SJCRH30 (cell line): ENCODE data around the gene MEIS2. TPM values are rescaled to one million over a fixed set of nuclear protein-coding genes. Genes with fewer than 3 reads are reported as not detected.

ENCODE experiments used
- DNase-seq, 2 experiments: peaks; one replicate each; pipeline ENCODE4 v3.0.0-alpha.2; 2015 to 2020
- H3K27ac ChIP-seq: fragments of 250-450 bp; sonication (Bioruptor Pico); 2 replicates; pipeline ENCODE4 v1.5.1; 2020; ENCODE audit warnings: mild to moderate bottlenecking, moderate library complexity
- H3K27me3 ChIP-seq: fragments of 250-450 bp; sonication (Bioruptor Pico); 2 replicates; pipeline ENCODE4 v1.5.1; 2020; ENCODE audit warnings: mild to moderate bottlenecking, moderate library complexity
- H3K36me3 ChIP-seq: fragments of 250-450 bp; sonication (Bioruptor Pico); 2 replicates; pipeline ENCODE4 v1.5.1; 2020; ENCODE audit warnings: mild to moderate bottlenecking, moderate library complexity
- H3K4me1 ChIP-seq: fragments of 250-450 bp; sonication (Bioruptor Pico); 2 replicates; pipeline ENCODE4 v1.5.1; 2020; ENCODE audit warnings: mild to moderate bottlenecking, moderate library complexity
- H3K4me3 ChIP-seq: fragments of 250-450 bp; sonication (Bioruptor Pico); 2 replicates; pipeline ENCODE4 v1.5.1; 2020; ENCODE audit warnings: mild to moderate bottlenecking, moderate library complexity
- H3K9me3 ChIP-seq: fragments of 250-450 bp; sonication (Bioruptor Pico); replicated peaks from 2 replicates; pipeline ENCODE4 v1.5.1; 2020; ENCODE audit warnings: mild to moderate bottlenecking, moderate library complexity
- total RNA-seq: library from RNA; depleted of rRNA; stranded (reverse); fragments of >200 nt; shearing (Covaris generic); gene quantifications from 2 replicates; pipeline ENCODE4 v1.2.3, GENCODE V29; 2014

The MEIS2 gene
- total RNA-seq, 1 experiment from 2014 or later = 18.4 TPM

DNA sequence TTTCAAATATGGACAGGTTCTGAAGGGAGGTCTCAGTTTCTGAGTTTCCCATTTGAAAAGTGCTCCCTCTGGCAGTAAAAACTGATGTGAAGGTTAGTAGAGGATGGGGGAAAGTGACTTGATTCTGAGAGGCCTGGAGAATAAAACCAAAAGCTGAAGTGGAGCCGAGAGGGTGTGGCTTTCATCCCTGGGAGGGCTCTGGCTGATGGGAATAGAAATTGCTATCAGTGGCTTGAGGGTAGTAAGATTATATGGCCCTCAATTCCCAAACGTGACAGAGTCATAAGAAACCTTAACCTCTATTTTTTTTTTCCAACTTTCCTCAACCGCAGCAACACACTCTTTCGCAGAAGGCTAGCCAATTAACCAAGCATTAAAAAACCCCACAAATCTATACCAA is 185.9 kb downstream of the MEIS2 start:
- Histone ChIP-seq H3K36me3 (no peaks in the 10 kb centered on the region), H3K4me3 (no peak overlapping the region)
- no peak for DNase-seq

DNA sequence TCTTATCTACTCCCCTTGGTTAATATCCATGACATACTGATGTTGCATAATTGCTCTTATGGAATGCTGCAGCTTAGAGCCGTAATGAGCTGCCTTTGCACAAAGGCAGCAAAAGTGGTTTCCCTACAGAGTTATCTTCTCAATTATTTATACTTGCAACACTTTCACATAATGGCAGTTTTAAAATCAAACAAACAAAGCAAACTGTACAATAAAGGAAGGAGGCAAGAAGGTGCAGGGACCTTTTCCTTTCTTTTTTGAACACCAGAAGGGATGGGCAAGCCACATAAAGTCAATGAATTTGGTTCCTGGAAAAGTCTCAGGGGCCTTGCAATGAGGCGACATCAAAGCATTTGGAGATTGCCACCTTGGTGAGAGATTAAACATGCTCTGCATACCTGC is 188.0 kb downstream of the MEIS2 start:
- no peaks in the 10 kb centered on the region for H3K27me3 ChIP-seq
- H3K27ac ChIP-seq = no peak overlapping the region
- H3K36me3 ChIP-seq = no peaks in the 10 kb centered on the region
- H3K9me3 ChIP-seq = no peaks in the 10 kb centered on the region
- H3K4me1 ChIP-seq = no peaks in the 10 kb centered on the region
- H3K4me3 ChIP-seq = no peak overlapping the region
- DNase-seq = no peak

More for the DNA sequence above, 185.9 kb downstream of the MEIS2 start:
- Histone ChIP-seq H3K4me1 (no peaks in the 10 kb centered on the region), H3K9me3 (no peaks in the 10 kb centered on the region), H3K27ac (no peak overlapping the region), H3K27me3 (no peaks in the 10 kb centered on the region)

DNA sequence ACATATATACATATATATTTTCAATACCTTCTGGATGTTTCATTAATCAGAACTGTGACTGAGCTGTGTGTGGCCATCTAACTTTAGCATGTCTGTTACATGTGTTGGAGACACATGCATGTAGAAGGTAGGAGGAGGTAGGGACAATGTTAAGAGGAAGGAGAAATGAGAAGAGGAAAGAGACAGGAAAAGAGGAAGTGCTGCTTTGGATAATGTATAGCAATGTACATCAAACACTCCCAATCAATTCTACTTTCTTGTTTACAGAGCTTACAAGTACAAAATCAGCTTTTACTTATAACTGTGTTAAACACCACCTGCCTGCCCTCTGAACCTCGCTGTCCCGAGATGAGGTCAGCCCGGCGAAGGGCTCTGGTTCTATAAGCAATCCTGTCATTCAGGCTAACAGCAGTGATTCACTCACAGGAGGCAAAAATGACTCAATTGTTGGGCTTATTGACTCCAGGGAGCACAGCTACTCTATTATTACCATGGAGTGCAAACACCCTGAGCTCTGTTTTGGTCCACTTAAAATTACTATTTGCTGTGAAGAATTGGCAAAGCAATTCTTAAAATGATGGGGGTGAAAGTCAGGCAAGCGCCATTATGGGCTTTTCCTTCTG is 188.9 kb downstream of the MEIS2 start:
- no peak overlapping the region for H3K4me3 ChIP-seq
- H3K4me1 ChIP-seq = no peaks in the 10 kb centered on the region
- H3K27me3 ChIP-seq = no peaks in the 10 kb centered on the region
- no peaks in the 10 kb centered on the region for H3K9me3 ChIP-seq
- no peak overlapping the region for H3K27ac ChIP-seq
- H3K36me3 ChIP-seq = no peaks in the 10 kb centered on the region
- no peak for DNase-seq

DNA sequence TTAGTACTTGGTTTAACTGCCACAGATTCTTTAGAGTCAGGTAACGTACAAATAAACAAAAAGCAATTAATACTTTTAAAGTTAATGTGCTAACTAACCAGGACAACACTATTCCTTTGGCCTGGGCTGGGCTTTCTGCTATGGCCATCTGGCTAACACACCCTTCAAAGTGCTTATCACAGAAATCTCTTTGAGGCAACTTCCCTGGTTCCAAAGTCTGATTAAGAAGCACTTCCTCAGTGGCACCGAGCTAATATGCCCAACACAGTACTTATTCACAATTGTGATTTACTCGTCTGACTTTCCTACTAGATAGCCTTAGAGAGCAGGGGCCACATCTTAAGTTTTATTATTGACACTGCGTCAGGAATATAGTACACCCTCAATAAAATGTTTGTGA is 191.4 kb downstream of the MEIS2 start:
- Histone ChIP-seq H3K27me3 (no peaks in the 10 kb centered on the region), H3K4me1 (peaks cover 9% of the 10 kb centered on the region)

GRCh38 chr15:36907295-36907694 is 193.1 kb downstream of the MEIS2 start:
- Histone ChIP-seq H3K36me3 (no peaks in the 10 kb centered on the region), H3K4me1 (peaks cover 19% of the 10 kb centered on the region), H3K27ac (no peak overlapping the region), H3K9me3 (no peaks in the 10 kb centered on the region), H3K27me3 (no peaks in the 10 kb centered on the region), H3K4me3 (no peak overlapping the region)
- DNase-seq = no peak

More for the DNA sequence above, 191.4 kb downstream of the MEIS2 start:
- H3K27ac ChIP-seq = no peak overlapping the region
- H3K36me3 ChIP-seq = no peaks in the 10 kb centered on the region
- H3K9me3 ChIP-seq = no peaks in the 10 kb centered on the region
- DNase-seq = no peak
- no peak overlapping the region for H3K4me3 ChIP-seq

GRCh38 chr15:36905908-36906307 is 194.4 kb downstream of the MEIS2 start:
- Histone ChIP-seq H3K4me1 (peaks cover 19% of the 10 kb centered on the region), H3K9me3 (no peaks in the 10 kb centered on the region), H3K36me3 (no peaks in the 10 kb centered on the region), H3K4me3 (no peak overlapping the region), H3K27me3 (no peaks in the 10 kb centered on the region), H3K27ac (no peak overlapping the region)
- no peak for DNase-seq

GRCh38 chr15:36904715-36905114 is 195.6 kb downstream of the MEIS2 start:
- H3K27me3 ChIP-seq = no peaks in the 10 kb centered on the region
- H3K4me1 ChIP-seq = peaks cover 19% of the 10 kb centered on the region
- no peak for DNase-seq
- H3K9me3 ChIP-seq = no peaks in the 10 kb centered on the region
- H3K4me3 ChIP-seq = no peak overlapping the region
- no peaks in the 10 kb centered on the region for H3K36me3 ChIP-seq
- H3K27ac ChIP-seq = no peak overlapping the region

- no peaks in the 10 kb centered on the region for H3K9me3 ChIP-seq
- H3K27me3 ChIP-seq = no peaks in the 10 kb centered on the region
- no peak overlapping the region for H3K4me3 ChIP-seq
- H3K4me1 ChIP-seq = peaks cover 19% of the 10 kb centered on the region
- peak; percentile 74 to 90 for DNase-seq
- no peaks in the 10 kb centered on the region for H3K36me3 ChIP-seq
- H3K27ac ChIP-seq = no peak overlapping the region; the same call in 1 of the 2 replicates
Observed at GRCh38 chr15:36903922-36904556, 196.3 kb downstream of the MEIS2 start.

DNA sequence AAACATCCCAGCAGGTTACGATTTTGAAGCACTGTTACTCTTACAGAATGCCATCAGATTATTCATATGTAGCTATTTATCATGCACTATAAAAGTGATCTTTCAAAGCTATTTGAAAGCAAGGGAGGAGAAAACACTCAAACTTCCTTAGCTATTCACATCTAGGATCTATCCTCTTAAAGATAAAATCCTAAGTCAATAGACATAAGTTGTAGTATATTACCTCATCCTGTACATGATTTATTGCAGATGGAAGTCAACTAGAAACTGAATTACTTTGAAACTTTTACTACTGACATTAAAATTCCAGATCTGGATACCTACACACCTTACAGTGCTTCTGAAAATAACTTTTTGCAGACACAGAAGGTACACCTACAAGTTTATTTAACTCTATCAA is 197.2 kb downstream of the MEIS2 start:
- Histone ChIP-seq H3K9me3 (no peaks in the 10 kb centered on the region), H3K27me3 (no peaks in the 10 kb centered on the region), H3K36me3 (no peaks in the 10 kb centered on the region), H3K4me1 (peaks cover 19% of the 10 kb centered on the region), H3K27ac (no peak overlapping the region), H3K4me3 (no peak overlapping the region)
- no peak for DNase-seq

- no peaks in the 10 kb centered on the region; the same call in 1 of the 2 replicates for H3K36me3 ChIP-seq
- no peaks in the 10 kb centered on the region for H3K27me3 ChIP-seq
- no peak overlapping the region for H3K27ac ChIP-seq
- H3K4me3 ChIP-seq = no peak overlapping the region
- no peaks in the 10 kb centered on the region for H3K9me3 ChIP-seq
- peaks cover 19% of the 10 kb centered on the region for H3K4me1 ChIP-seq
- DNase-seq = no peak
Observed at GRCh38 chr15:36901012-36901411, 199.3 kb downstream of the MEIS2 start.

- no peak overlapping the region for H3K27ac ChIP-seq
- H3K9me3 ChIP-seq = no peaks in the 10 kb centered on the region
- H3K4me1 ChIP-seq = peaks cover 17% of the 10 kb centered on the region
- no peak for DNase-seq
- no peak overlapping the region for H3K4me3 ChIP-seq
- no peaks in the 10 kb centered on the region for H3K27me3 ChIP-seq
- peaks cover 2% of the 10 kb centered on the region; the same call in 1 of the 2 replicates for H3K36me3 ChIP-seq
Observed at GRCh38 chr15:36899696-36900095, 200.7 kb downstream of the MEIS2 start.

GRCh38 chr15:36898536-36899126 is 201.7 kb downstream of the MEIS2 start:
- Histone ChIP-seq H3K36me3 (peaks cover 3% of the 10 kb centered on the region; the same call in 1 of the 2 replicates), H3K4me1 (peaks cover 7% of the 10 kb centered on the region), H3K4me3 (no peak overlapping the region), H3K9me3 (no peaks in the 10 kb centered on the region), H3K27ac (no peak overlapping the region), H3K27me3 (no peaks in the 10 kb centered on the region)
- DNase-seq = no peak

DNA sequence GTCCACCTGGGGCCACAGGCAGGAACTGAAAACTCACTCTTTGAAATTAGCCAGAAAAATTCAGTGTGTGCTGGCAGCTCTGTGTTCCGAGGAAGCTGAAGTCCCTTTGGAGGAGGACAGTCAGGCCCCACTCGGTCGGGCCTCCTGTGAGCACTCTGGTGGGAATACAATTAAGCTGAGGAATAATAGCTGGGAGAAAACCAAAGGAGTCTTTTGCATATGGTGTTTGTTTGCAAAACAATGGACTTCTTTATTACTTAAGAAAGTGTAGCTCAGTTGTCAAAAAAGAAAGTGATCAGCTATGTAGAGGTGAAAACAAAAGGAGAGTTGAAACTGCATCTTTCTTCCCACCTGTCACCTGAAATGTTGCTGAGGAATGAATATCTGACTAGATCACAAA is 202.5 kb downstream of the MEIS2 start:
- Histone ChIP-seq H3K27me3 (no peaks in the 10 kb centered on the region), H3K36me3 (peaks cover 3% of the 10 kb centered on the region), H3K4me1 (no peaks in the 10 kb centered on the region; the same call in 1 of the 2 replicates), H3K4me3 (no peak overlapping the region), H3K9me3 (no peaks in the 10 kb centered on the region), H3K27ac (no peak overlapping the region)
- no peak for DNase-seq

- Histone ChIP-seq H3K36me3 (peaks cover 3% of the 10 kb centered on the region), H3K27me3 (no peaks in the 10 kb centered on the region), H3K4me3 (no peak overlapping the region), H3K27ac (no peak overlapping the region), H3K4me1 (no peaks in the 10 kb centered on the region), H3K9me3 (no peaks in the 10 kb centered on the region)
- no peak for DNase-seq
Observed at GRCh38 chr15:36896949-36897348, 203.4 kb downstream of the MEIS2 start.

GRCh38 chr15:36894075-36894474 is 206.3 kb downstream of the MEIS2 start:
- H3K27me3 ChIP-seq = no peaks in the 10 kb centered on the region
- no peaks in the 10 kb centered on the region for H3K4me1 ChIP-seq
- no peak overlapping the region for H3K4me3 ChIP-seq
- DNase-seq = no peak
- no peak overlapping the region for H3K27ac ChIP-seq
- H3K9me3 ChIP-seq = no peaks in the 10 kb centered on the region
- H3K36me3 ChIP-seq = peaks cover 8% of the 10 kb centered on the region
